Endodermal cell (in vitro differentiated cells): ENCODE data around the gene QSOX1. TPM values are rescaled to one million over a fixed set of nuclear protein-coding genes. Genes with fewer than 3 reads are reported as not detected.

Source experiments
- DNase-seq: peaks from one replicate; pipeline ENCODE4 v3.0.0-alpha.2; 2017
- H3K27ac ChIP-seq: 2 replicates; pipeline ENCODE4 v1.5.1; 2013; ENCODE audit warnings: mild to moderate bottlenecking, low read depth, low read length, moderate library complexity
- H3K27me3 ChIP-seq: 2 replicates; pipeline ENCODE4 v1.6.1; 2013; ENCODE audit warnings: mild to moderate bottlenecking, low read length, moderate library complexity; ENCODE audit not compliant: insufficient read depth, control insufficient read depth, poor library complexity, severe bottlenecking
- H3K36me3 ChIP-seq: 2 replicates; pipeline ENCODE4 v1.7.0; 2013; ENCODE audit warnings: mild to moderate bottlenecking, low read length, moderate library complexity; ENCODE audit not compliant: control insufficient read depth, insufficient read depth
- H3K4me1 ChIP-seq: one replicate; pipeline ENCODE4 v1.7.0; 2013; ENCODE audit warnings: low read length; ENCODE audit not compliant: control insufficient read depth, insufficient read depth
- H3K4me3 ChIP-seq: 2 replicates; pipeline ENCODE4 v1.5.1; 2013; ENCODE audit warnings: mild to moderate bottlenecking, low read length, moderate library complexity
- H3K9ac ChIP-seq: 2 replicates; pipeline ENCODE4 v1.6.1; 2013; ENCODE audit warnings: mild to moderate bottlenecking, low read length, moderate library complexity; ENCODE audit not compliant: poor library complexity, severe bottlenecking; ENCODE audit errors: extremely low read depth
- H3K9me3 ChIP-seq: 2 replicates; pipeline ENCODE4 v1.6.1; 2013; ENCODE audit warnings: mild to moderate bottlenecking, low read length, moderate library complexity; ENCODE audit not compliant: control insufficient read depth
- H3K27ac Mint-ChIP-seq: 2 replicates; pipeline ENCODE4 v1.8.0; 2020; ENCODE audit warnings: mixed read lengths
- H3K27me3 Mint-ChIP-seq: 2 replicates; pipeline ENCODE4 v1.8.0; 2021; ENCODE audit warnings: mild to moderate bottlenecking, mixed read lengths; ENCODE audit not compliant: insufficient read depth
- H3K36me3 Mint-ChIP-seq: 2 replicates; pipeline ENCODE4 v1.8.0; 2020; ENCODE audit warnings: low read depth, mixed read lengths
- H3K4me1 Mint-ChIP-seq: 2 replicates; pipeline ENCODE4 v1.8.0; 2020; ENCODE audit warnings: mixed read lengths
- H3K4me3 Mint-ChIP-seq: 2 replicates; pipeline ENCODE4 v1.8.0; 2020; ENCODE audit warnings: mild to moderate bottlenecking, moderate library complexity, mixed read lengths
- H3K9me3 Mint-ChIP-seq: 2 replicates; pipeline ENCODE4 v1.8.0; 2020; ENCODE audit warnings: mild to moderate bottlenecking, mixed read lengths
- WGBS, 2 experiments: methylation state at CpG; one replicate each; pipeline versions ENCODE4 v1.1.5 to v1.1.7; 2013; ENCODE audit warnings: missing lambda C conversion rate in 2 of 2, mixed read lengths in 1 of 2; ENCODE audit not compliant: insufficient coverage in 1 of 2, insufficient read length in 1 of 2; 5-methylcytosine and 5-hydroxymethylcytosine counted together
- total RNA-seq, 2 donors: library from RNA; stranded (reverse); fragmentation: NEBNext Ultra II Directional in 1 of 2; extraction: Animal tissue kit (Norgen Biotek cat#: 25700) in 1 of 2; gene quantifications; 2 replicates in 1 of 2; 3 replicates in 1 of 2; pipeline ENCODE4 v1.2.1, GENCODE V29; 2021
- TF ChIP-seq, protein P1 (sequence below): fragments of 200-600 bp; sonication (generic); conservative IDR thresholded peaks from 2 replicates; pipeline ENCODE4 v1.5.0; 2021; ENCODE audit warnings: antibody characterized with exemption, mild to moderate bottlenecking

QSOX1 gene
- total RNA-seq, 2 donors from 2014 or later = 77.9 to 116 TPM

DNA sequence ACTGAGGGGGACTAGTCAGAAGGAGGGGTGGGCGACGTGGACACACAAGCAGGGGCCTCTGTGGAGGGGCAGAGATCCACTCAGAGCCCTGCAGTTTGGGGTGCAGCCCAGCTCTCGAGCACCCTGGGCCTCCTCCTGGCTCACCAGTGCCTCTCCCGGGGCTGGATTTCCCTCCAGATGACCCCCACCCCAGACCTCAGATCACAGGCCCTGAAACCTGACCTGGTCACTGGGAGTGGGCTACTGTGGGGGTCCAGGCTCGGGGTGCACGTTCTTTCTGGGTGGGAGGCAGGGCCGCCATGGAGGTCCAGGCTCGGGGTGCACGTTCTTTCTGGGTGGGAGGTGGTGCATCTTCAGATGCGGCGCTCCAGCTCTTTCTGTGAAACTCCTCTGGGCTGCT is 65.1 kb downstream of the QSOX1 start:
- H3K4me1 Mint-ChIP-seq = peaks cover 3% of the 10 kb centered on the region
- Histone ChIP-seq H3K36me3 (no peaks in the 10 kb centered on the region), H3K27me3 (peaks cover 37% of the 10 kb centered on the region), H3K27ac (no peak overlapping the region), H3K4me3 (no peak overlapping the region), H3K4me1 (no peaks in the 10 kb centered on the region), H3K9me3 (no peaks in the 10 kb centered on the region), H3K9ac (no peak overlapping the region)
- TF ChIP-seq, protein P1, sequence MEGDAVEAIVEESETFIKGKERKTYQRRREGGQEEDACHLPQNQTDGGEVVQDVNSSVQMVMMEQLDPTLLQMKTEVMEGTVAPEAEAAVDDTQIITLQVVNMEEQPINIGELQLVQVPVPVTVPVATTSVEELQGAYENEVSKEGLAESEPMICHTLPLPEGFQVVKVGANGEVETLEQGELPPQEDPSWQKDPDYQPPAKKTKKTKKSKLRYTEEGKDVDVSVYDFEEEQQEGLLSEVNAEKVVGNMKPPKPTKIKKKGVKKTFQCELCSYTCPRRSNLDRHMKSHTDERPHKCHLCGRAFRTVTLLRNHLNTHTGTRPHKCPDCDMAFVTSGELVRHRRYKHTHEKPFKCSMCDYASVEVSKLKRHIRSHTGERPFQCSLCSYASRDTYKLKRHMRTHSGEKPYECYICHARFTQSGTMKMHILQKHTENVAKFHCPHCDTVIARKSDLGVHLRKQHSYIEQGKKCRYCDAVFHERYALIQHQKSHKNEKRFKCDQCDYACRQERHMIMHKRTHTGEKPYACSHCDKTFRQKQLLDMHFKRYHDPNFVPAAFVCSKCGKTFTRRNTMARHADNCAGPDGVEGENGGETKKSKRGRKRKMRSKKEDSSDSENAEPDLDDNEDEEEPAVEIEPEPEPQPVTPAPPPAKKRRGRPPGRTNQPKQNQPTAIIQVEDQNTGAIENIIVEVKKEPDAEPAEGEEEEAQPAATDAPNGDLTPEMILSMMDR = no peak
- 92 to 94% methylated on average over 7 to 11 of the region's 11 CpGs for WGBS, 2 experiments
- H3K4me3 Mint-ChIP-seq = no peak overlapping the region
- peaks cover 53% of the 10 kb centered on the region for H3K27me3 Mint-ChIP-seq
- H3K27ac Mint-ChIP-seq = no peak overlapping the region
- no peak for DNase-seq
- no peaks in the 10 kb centered on the region for H3K36me3 Mint-ChIP-seq
- H3K9me3 Mint-ChIP-seq = no peaks in the 10 kb centered on the region

DNA sequence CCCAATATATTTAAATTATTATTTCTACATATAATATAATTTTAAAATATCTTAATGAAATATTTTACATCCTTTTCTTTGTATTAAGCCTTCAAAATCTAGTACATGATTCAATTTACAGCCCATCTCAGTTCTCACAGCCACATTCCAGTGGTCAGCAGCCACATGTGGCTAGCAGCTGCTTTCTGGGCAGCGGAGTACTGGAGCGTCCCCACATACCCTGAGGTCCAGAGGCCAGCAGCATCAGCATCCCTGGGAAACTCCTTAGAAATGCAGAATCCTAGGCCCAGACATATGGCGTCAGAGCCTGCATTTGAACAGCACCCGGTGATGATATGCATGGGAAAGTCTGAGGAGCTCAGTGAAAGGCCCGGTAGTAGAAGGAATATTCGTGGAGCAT is 66.8 kb downstream of the QSOX1 start:
- H3K4me3 ChIP-seq = no peak overlapping the region
- Mint-ChIP-seq H3K27me3 (peaks cover 70% of the 10 kb centered on the region), H3K27ac (no peak overlapping the region)

DNA sequence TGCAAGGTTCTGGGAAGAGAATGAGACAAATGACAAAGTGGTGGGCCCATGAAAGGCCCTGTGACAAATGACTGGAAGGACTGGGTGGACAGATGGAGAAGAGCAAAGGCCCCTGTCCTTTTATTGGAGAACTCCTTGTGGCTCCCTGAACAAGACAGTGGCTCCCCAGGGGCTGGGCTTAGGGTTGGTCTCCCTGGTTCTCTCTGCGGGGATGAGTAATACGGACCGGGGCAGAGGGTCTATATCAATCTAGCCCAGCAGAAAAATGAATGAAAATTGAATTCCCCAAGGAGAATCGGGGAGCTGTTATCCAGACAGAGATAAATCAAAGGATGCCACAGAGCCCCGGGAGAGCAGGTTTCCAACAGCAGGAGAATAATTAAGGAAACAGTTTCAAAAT is 70.2 kb downstream of the QSOX1 start:
- no peak for DNase-seq
- Histone ChIP-seq H3K27me3 (peaks cover 82% of the 10 kb centered on the region), H3K27ac (no peak overlapping the region), H3K9me3 (no peaks in the 10 kb centered on the region), H3K36me3 (no peaks in the 10 kb centered on the region), H3K9ac (no peak overlapping the region), H3K4me3 (no peak overlapping the region), H3K4me1 (no peaks in the 10 kb centered on the region)
- TF ChIP-seq, protein P1 = no peak
- H3K4me3 Mint-ChIP-seq = no peak overlapping the region
- H3K36me3 Mint-ChIP-seq = no peaks in the 10 kb centered on the region
- H3K27me3 Mint-ChIP-seq = peaks cover 83% of the 10 kb centered on the region
- WGBS, 2 experiments = 75 to 76% methylated on average over 5 of the region's 5 CpGs
- H3K27ac Mint-ChIP-seq = no peak overlapping the region
- no peaks in the 10 kb centered on the region for H3K9me3 Mint-ChIP-seq
- H3K4me1 Mint-ChIP-seq = peaks cover 3% of the 10 kb centered on the region

More for the DNA sequence above, 66.8 kb downstream of the QSOX1 start:
- H3K27me3 ChIP-seq = peaks cover 54% of the 10 kb centered on the region
- H3K9ac ChIP-seq = no peak overlapping the region
- no peak overlapping the region for H3K4me3 Mint-ChIP-seq
- no peaks in the 10 kb centered on the region for H3K36me3 ChIP-seq
- WGBS, 2 experiments = 87 to 90% methylated on average over 4 to 6 of the region's 6 CpGs
- TF ChIP-seq, protein P1 = no peak
- DNase-seq = no peak
- H3K9me3 Mint-ChIP-seq = no peaks in the 10 kb centered on the region
- no peaks in the 10 kb centered on the region for H3K36me3 Mint-ChIP-seq
- no peaks in the 10 kb centered on the region for H3K9me3 ChIP-seq
- H3K27ac ChIP-seq = no peak overlapping the region
- no peaks in the 10 kb centered on the region for H3K4me1 ChIP-seq
- peaks cover 3% of the 10 kb centered on the region for H3K4me1 Mint-ChIP-seq
